B cell (primary cell): ENCODE data around the gene NFATC1. TPM values are rescaled to one million over a fixed set of nuclear protein-coding genes. Genes with fewer than 3 reads are reported as not detected.

Experiments
- ATAC-seq: fragments of 200-7000 bp; cut with Tn5 transposase; one replicate; pipeline ENCODE4 v1.10.0; 2021; ENCODE audit warnings: low read depth, mild to moderate bottlenecking, moderate number of reproducible peaks, moderate library complexity
- CTCF ChIA-PET: fragments of 350-600 bp; sonication (Branson Sonifier 250); formaldehyde crosslinking; loops from one replicate; lab custom pipeline; 2021; ENCODE audit warnings: antibody characterized with exemption, inconsistent platforms; lab: Charles Lee
- POLR2A ChIA-PET: fragments of 350-600 bp; sonication (Branson Sonifier 250); formaldehyde crosslinking; loops from one replicate; lab custom pipeline; 2021; ENCODE audit warnings: antibody characterized with exemption; lab: Charles Lee
- DNase-seq: peaks from one replicate; pipeline ENCODE4 v3.0.0; 2013
- H2AFZ ChIP-seq: 2 replicates; pipeline ENCODE4 v1.6.1; 2012; ENCODE audit warnings: mild to moderate bottlenecking, low read depth, low read length; ENCODE audit not compliant: insufficient read depth, poor library complexity, severe bottlenecking
- H3K27ac ChIP-seq, 2 donors: 1 replicate in 1 of 2; 2 replicates in 1 of 2; pipeline ENCODE4 v1.5.1; 2012 to 2013; ENCODE audit warnings: low read length in 2 of 2, mild to moderate bottlenecking in 2 of 2, moderate library complexity in 1 of 2
- H3K27me3 ChIP-seq, 4 experiments: fragments of 200-600 bp in 1 of 4; sonication (generic) in 1 of 4; replicated peaks in 1 of 4; 1 replicate in 2 of 4; 2 replicates in 2 of 4; pipeline versions ENCODE4 v1.6.1 to v1.7.0; 2013 to 2016; ENCODE audit warnings: low read length in 3 of 4, mild to moderate bottlenecking in 2 of 4, mixed read lengths in 1 of 4, moderate library complexity in 1 of 4; ENCODE audit not compliant: insufficient read depth in 4 of 4, control insufficient read depth in 3 of 4; ENCODE audit errors: control extremely low read depth in 1 of 4
- H3K36me3 ChIP-seq, 2 experiments: replicated peaks in 1 of 2; 1 replicate in 1 of 2; 2 replicates in 1 of 2; pipeline versions ENCODE4 v1.6.1 to v1.7.1; 2013; ENCODE audit warnings: low read length in 1 of 2; ENCODE audit not compliant: insufficient read depth in 2 of 2, control insufficient read depth in 1 of 2; ENCODE audit errors: control extremely low read depth in 1 of 2, extremely low read depth in 1 of 2
- H3K4me1 ChIP-seq, 2 donors: fragments of 200-600 bp in 1 of 2; sonication (generic) in 1 of 2; 1 replicate in 1 of 2; 2 replicates in 1 of 2; pipeline versions ENCODE4 v1.5.1 to v1.6.1; 2013 to 2017; ENCODE audit warnings: low read length in 2 of 2; ENCODE audit not compliant: control insufficient read depth in 2 of 2, insufficient read depth in 2 of 2
- H3K4me2 ChIP-seq: replicated peaks from 2 replicates; pipeline ENCODE3; 2012; ENCODE audit warnings: mild to moderate bottlenecking, low read depth, low read length; ENCODE audit not compliant: poor library complexity, severe bottlenecking
- H3K4me3 ChIP-seq, 5 experiments: fragments of 200-600 bp in 1 of 5; sonication (generic) in 1 of 5; 1 replicate in 3 of 5; 2 replicates in 2 of 5; pipeline versions ENCODE4 v1.5.1 to v1.7.0; 2011 to 2016; ENCODE audit warnings: low read length in 4 of 5, mild to moderate bottlenecking in 4 of 5, low read depth in 2 of 5, control low read depth in 1 of 5, moderate library complexity in 1 of 5; ENCODE audit not compliant: insufficient read depth in 1 of 5; ENCODE audit errors: control extremely low read depth in 1 of 5, extremely low read depth in 1 of 5
- H3K79me2 ChIP-seq: fragments of 200-600 bp; sonication (generic); one replicate; pipeline ENCODE4 v1.6.0; 2016; ENCODE audit warnings: low read length; ENCODE audit not compliant: control insufficient read depth, insufficient read depth
- H3K9ac ChIP-seq: fragments of 200-600 bp; sonication (generic); 2 replicates; pipeline ENCODE4 v1.6.1; 2017; ENCODE audit warnings: mild to moderate bottlenecking, low read length, moderate library complexity
- H3K9me3 ChIP-seq, 3 donors: one replicate each; pipeline versions ENCODE4 v1.6.1 to v1.7.1; 2013; ENCODE audit warnings: low read length in 2 of 3; ENCODE audit not compliant: control insufficient read depth in 2 of 3, insufficient read depth in 1 of 3; ENCODE audit errors: control extremely low read depth in 1 of 3
- H4K20me1 ChIP-seq: 2 replicates; pipeline ENCODE4 v1.6.0; 2012; ENCODE audit warnings: mild to moderate bottlenecking, low read length; ENCODE audit not compliant: insufficient read depth, control insufficient read depth, poor library complexity, severe bottlenecking
- H3K27ac Mint-ChIP-seq: one replicate; pipeline ENCODE4 v1.8.0; 2021; ENCODE audit warnings: mixed read lengths
- H3K27me3 Mint-ChIP-seq: one replicate; pipeline ENCODE4 v1.8.0; 2021; ENCODE audit warnings: mixed read lengths
- H3K4me1 Mint-ChIP-seq: one replicate; pipeline ENCODE4 v1.8.0; 2021; ENCODE audit warnings: mixed read lengths
- H3K4me3 Mint-ChIP-seq: one replicate; pipeline ENCODE4 v1.8.0; 2021; ENCODE audit warnings: mixed read lengths
- H3K9me3 Mint-ChIP-seq: one replicate; pipeline ENCODE4 v1.8.0; 2022; ENCODE audit warnings: mixed read lengths; ENCODE audit not compliant: insufficient read depth
- CTCF ChIP-seq: fragments of 200-600 bp; IDR thresholded peaks from one replicate; pipeline ENCODE4 v1.8.0; 2022; ENCODE audit warnings: antibody characterized with exemption, mild to moderate bottlenecking
- EZH2 ChIP-seq: IDR thresholded peaks from 2 replicates; pipeline ENCODE4 v1.6.1; 2012; ENCODE audit warnings: borderline replicate concordance, low read depth, mild to moderate bottlenecking, moderate library complexity, low read length; ENCODE audit not compliant: insufficient read depth, poor library complexity, severe bottlenecking
- WGBS: methylation state at CpG from one replicate; pipeline ENCODE4 v1.1.5; 2013; ENCODE audit warnings: missing lambda C conversion rate; ENCODE audit not compliant: insufficient coverage; 5-methylcytosine and 5-hydroxymethylcytosine counted together
- intact Hi-C: fragments of 100-400 bp; cut with micrococcal nuclease; formaldehyde crosslinking; loops from one replicate; pipeline ENCODE4 v1.10.0; 2022
- polyA plus RNA-seq: library from polyadenylated mRNA; depleted of rRNA; stranded (reverse); fragments of >200 nt; gene quantifications from 2 replicates; pipeline ENCODE4 v1.2.3, GENCODE V29; 2012
- total RNA-seq, 2 donors: library from RNA; stranded (reverse); fragments of 120-200 nt in 1 of 2; gene quantifications; 1 replicate in 1 of 2; 2 replicates in 1 of 2; pipeline versions ENCODE4 v1.2.3 to v1.2.4, GENCODE V29; 2013 to 2022

Gene NFATC1
- total and polyA plus RNA-seq, 2 donors (not counting 1 experiment from before 2014, with no cell fraction given): 32.2 to 108 TPM

- CTCF ChIA-PET: no interaction called here
These were observed 117.0 kb downstream of the NFATC1 start for GRCh38 chr18:79512461-79513380.

More at GRCh38 chr18:79512461-79513380, 117.0 kb downstream of the NFATC1 start:
- DNase-seq: no peak
- Mint-ChIP-seq H3K27ac (no peak overlapping the region), H3K4me1 (peaks cover 48% of the 10 kb centered on the region), H3K27me3 (no peaks in the 10 kb centered on the region), H3K9me3 (no peaks in the 10 kb centered on the region), H3K4me3 (no peak overlapping the region)
- H3K36me3 ChIP-seq: peaks cover 0 to 48% of the 10 kb centered on the region in 2 experiments
- H3K4me2 ChIP-seq: no peak overlapping the region
- peaks cover 94% of the 10 kb centered on the region for H3K79me2 ChIP-seq
- H2AFZ ChIP-seq: no peak overlapping the region
- H4K20me1 ChIP-seq: peaks cover 32% of the 10 kb centered on the region
- no peaks in the 10 kb centered on the region for H3K27me3 ChIP-seq
- no peak for TF ChIP-seq EZH2
- no peak for TF ChIP-seq CTCF
- WGBS: 95% methylated on average over 46 of the region's 54 CpGs
- no peak overlapping the region for H3K9ac ChIP-seq
- ATAC-seq: no peak
- POLR2A ChIA-PET: interaction anchor here (0.6 to 1.6 kb wide), 2 partner anchors 9 to 10 kb away, joined by 3 read pairs; no protein-coding TSS in a partner anchor
- H3K27ac ChIP-seq: no peak overlapping the region
- H3K4me1 ChIP-seq: peaks cover 32% of the 10 kb centered on the region in 2 donors
- H3K9me3 ChIP-seq: no peaks in the 10 kb centered on the region
- intact Hi-C loops: no loop called here
- H3K4me3 ChIP-seq: no peak overlapping the region
